Right kidney (tissue), 1 donor: ENCODE results near the gene SIRPD.
"Not testable (repeated sequence)": the region's sequence is repeated elsewhere in the genome, so short reads cannot be mapped to it uniquely, and the experiment has no call there.

ENCODE experiments used
- DNase-seq: peaks from one replicate; pipeline ENCODE4 v3.0.0-alpha.2; 2016

The SIRPD gene

DNA sequence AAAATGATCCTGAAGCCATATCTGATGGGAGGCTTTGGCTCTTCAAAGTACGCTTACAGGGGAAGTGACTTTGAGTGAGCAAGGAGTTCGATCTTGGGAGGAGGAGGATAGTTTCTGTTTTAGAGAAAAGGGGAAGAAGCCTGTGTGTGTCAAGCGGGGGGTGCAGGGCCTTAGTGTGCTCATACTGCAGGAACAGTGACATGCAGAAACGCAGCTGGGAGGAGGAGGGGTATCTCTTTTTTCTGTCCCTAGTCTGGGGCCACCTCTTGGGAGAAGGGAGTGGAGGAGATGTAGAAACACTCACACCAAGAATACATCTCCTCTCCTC is 19.8 kb downstream of the SIRPD start:
- DNase-seq, result no peak

DNA sequence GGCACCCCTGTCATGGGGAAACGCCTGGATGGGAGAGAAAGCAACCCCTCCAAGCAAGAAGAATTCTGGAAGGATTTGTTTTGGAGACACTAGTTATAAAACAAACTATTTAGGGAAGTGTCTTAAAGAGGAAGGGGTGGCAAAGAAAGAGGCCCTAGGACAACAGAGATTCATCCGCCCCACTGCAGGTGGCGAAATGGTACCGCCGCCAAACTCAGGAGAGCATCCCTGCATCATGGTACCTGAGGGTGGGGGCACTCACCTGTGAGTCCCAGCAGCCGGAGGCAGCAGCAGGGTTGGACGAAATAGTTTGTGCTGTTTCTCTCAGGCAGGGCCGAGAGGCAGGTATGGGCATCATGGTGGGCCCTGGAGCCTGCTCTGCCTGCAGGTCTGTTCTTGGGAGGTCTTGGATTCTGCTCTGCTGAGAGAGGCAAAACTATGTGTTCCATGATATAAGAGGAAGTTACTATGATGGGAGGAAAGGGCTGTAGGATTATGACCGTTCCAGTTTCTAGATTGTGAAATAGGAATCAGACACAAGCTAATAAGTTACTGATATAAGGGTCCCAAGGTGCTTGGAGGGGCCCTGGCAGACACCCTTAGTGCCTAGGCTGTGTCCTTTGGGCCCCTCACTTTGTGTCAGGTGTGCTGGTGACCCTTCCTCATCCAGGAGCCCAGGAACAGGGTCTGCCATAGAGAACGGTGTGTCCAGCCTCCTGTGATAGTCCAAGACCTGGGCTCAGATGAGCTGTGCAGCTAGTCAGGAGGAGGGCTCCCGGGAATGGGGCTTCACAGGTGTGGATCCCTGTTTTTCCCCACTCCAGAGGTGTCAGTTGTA is 20.4 kb downstream of the SIRPD start:
- DNase-seq, result no peak

DNA sequence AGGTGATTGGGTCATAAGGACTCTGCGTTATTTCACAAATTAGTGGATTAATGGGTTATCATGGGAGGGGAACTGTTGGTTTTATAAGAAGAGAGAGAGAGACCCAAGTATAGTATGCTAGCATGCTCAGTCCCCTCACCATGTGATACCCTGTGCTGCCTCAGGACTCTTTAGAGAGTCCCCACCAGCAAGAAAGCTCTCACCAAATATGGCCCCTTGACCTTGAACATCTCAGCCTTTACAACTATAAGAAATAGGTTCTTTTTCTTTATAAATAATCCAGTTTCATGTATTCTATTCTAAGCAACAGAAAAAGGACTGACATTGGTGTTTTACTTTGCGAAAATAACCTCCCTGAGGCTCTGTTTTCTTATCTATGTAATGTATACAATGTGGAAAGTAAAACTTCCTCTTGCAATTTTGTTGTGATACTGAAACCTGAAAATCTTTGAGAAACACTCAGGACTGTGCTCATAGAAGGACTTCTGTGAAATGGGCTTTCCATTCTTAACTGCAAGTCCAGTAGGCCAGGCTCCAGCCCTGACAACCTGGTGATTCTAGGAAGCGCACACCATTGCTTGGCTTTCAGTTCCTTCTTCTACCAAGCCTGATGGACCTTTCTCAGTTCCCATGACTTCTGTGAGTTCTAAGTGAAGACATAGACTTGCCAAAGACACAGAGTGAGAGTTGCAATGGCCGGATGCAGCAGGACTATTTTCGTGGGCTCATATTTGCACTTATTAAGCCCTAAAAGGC is 21.9 kb downstream of the SIRPD start:
- DNase-seq, result no peak

DNA sequence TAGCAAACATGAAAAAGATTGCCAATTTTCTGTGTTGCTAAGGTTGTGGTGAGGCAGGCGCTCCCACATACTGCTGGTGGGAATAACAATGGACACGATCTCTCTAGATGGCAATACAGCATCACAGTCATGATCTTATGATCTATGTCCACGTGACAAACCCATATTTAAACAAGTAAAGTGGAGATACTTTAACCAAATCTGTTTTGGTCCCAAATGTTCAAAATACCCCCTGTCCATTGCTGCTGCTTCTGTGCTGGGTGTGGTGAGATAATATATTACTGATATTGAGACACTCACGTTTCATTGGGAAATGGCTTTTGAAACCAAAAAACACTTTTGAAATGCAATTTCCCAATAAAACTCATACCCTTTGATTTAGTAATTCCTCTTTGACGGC is 23.0 kb downstream of the SIRPD start:
- no peak for DNase-seq

DNA sequence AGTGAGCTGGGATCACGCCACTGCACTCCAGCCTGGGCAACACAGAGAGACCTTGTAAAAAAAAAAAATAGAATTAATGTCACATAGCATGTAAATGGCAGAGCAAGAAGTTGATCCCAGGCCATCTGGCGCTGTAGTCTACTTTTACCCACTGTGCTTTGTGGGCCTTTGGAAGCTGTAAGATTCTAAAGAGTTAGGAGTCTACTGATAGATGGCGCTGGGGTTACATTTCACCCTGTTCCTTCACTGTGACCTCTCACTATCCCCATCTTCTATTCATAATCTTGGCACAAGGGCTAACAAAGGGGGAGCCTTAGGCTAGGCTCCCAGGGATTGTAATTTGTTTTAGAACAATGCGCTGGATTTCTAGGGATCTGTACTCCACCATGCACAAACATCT is 24.4 kb downstream of the SIRPD start:
- DNase-seq, result no peak

DNA sequence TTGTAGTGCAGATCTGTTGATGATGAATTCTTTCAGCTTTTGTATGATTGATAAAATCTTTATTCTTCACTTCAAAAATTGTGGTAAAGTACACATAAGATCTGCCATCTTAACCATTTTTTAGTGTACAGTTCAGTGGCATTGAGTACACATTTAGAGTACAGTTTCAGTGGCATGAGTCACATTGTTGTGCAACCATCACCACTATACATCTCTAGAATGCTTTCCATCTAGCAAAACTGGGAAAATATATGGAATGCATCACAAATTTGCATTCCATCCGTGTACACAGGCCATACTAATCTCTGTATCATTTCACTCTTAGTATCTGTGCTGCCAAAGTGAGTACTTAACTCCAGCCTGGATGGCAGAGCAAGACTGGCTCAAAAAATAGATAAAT is 28.7 kb downstream of the SIRPD start:
- no peak for DNase-seq

DNA sequence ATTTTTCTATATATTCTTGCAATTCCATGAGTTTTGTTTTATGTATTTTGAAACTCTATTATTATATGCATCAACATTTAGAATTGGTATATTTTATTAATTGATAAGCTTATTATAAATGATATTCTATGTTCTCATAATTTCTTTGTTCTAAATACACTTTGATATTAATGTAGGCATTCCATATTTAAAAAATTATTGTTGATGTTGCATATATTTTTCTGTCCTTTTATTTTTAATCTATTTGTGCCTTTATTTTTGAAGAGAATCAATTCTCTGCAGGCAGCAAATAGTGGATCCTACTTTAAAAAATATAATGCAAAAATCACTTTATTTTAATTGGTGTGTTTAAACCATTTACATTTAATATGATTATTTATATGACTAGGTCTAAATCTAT is 29.6 kb downstream of the SIRPD start:
- DNase-seq, result no peak

DNA sequence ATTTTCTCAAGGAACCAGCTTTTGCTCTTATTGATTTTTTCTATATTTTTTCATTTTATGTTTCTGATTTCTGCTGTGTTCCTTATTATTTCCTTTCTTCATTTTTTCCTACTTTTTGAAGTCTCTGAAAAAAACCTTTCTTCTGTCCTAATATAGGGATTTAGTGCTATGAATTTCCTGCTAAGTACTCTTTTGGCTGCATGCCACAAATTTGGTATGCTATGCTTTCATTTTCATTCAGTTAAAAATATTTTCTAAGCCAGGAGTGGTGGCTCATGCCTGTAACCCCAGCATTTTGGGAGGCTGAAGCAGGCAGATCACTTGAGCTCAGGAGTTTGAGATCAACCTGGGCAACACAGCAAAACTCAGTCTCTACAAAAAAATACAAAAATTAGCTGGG is 30.6 kb downstream of the SIRPD start:
- DNase-seq, result no peak

DNA sequence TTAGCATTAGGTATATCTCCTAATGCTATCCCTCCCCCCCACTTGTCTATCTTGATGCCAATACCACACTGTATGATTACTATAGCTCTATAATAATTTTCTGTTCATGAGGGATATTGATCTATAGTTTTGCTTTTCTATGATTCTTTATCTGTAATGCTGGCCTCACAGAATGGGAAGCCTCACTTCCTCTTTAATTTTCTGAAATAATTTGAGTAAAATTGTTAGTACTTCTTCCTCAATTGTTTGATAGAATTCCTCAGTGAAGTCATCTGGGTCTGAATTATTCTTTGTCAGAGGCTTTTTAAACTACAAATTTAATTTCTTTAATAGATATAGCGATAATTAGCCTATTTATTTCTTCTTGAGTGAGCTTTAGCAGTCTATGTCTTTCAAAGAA is 31.2 kb downstream of the SIRPD start:
- DNase-seq, result no peak

DNA sequence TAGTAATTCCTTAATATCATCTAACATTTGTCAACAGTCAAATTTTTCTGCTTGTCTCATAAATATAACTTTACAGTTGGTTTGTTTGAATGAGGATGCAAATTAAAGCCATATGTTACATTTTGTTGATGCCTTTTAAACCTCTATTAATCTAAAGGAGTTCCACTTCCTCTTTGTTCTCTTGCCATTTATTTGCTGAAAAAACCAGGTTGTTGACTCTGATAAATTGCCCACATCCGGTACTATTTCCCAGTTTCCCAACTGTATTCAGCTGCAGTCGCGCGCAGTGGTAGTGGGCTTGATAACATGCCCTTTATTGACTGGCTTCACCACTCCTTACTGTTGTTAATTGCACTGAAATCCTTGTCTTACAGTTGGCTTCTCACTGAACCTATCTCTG is 33.5 kb downstream of the SIRPD start:
- no peak for DNase-seq

DNA sequence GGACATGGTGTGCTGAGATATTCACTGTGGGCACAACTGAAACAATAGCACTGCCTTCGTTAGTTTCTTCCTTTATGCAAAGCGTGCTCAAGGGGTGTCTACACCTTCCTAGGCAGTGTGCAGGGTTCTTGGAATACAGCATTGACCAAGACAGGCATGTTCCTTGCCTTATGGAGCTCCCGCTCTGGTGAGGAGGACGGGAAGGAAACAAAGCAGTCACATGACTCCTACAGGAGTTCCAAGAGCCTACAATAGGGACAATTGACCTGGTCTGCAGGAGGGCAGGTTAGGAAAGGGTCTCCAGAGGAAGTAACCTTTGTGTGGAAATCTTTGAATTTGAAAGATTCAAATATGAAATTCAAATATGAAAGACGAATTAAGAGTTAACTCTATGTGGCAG is 40.5 kb downstream of the SIRPD start:
- no peak for DNase-seq

DNA sequence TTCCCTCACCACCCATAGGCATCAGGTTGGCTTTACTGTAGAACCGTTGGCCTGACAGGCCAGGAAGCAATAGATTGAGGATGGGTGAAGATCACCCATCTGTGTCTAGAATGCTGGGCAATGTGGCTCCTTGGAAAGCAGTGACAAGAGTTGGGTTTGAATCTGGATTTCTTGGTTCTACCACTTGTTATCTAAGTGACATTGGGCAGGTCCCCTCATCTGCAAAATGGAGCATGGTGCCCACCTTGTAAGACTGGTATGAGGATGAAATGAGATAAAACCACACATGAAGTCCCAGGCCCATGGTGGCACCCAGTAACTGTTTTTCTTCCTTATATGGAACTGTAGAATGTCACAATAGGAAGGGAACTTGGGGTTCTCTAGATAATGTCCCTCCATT is 43.7 kb downstream of the SIRPD start:
- DNase-seq, result no peak

DNA sequence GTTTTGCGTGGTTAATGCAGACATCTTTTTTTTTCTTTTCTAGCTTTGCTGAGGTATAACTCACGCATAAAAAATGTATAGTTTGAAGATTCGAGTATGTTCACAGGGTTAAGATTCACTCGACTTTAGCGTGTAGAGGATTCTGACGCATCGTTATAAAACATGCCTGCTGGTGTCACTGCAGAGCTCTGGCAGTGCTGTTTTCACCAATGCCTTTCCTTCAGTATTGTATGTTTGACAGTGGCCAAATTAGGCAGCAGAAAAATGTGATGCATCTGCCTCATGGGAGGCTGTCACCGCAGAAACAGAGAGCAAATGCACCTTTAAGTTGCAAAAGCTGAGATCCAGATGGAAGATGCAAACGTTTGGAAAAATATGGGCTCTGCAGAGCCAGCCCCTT is 48.3 kb downstream of the SIRPD start:
- no peak for DNase-seq

DNA sequence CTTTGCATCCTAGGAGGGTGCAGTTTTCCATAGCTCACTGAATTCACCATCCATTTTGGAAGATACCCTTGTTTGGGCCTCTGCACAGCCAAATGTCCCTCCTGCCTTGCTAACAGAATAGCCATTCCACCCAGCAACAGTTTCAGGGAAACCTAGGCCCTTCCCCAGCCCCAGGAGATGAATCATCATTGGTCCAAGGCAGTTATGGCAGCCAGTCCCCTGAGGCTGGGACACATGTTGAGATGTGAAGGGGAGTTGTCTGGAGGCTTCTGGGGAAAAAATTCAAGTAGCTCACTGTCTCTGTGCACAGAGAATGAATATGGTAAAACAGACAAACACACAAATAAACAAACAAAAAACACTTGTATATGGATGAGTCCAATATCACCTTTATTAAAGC is 48.9 kb downstream of the SIRPD start:
- DNase-seq, result no peak

DNA sequence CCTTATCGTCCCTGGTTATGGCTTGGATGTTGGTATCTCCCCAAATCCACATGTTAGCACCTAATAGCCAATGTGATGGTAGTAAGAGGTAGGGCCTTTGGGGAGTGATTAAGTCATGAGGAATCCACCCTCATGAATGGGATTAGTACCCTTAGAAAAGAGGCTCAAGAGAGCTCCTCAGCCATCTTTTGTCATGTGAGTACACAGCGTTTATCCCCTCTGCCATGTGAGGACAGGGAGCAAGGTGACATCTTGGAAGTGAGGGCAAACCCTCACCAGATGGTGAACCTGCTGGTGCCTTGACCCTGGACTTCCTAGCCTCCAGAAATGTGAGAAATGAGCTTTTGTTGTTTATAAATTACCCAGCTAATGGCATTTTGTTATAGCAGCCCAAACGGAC is 50.2 kb downstream of the SIRPD start:
- DNase-seq, result no peak

DNA sequence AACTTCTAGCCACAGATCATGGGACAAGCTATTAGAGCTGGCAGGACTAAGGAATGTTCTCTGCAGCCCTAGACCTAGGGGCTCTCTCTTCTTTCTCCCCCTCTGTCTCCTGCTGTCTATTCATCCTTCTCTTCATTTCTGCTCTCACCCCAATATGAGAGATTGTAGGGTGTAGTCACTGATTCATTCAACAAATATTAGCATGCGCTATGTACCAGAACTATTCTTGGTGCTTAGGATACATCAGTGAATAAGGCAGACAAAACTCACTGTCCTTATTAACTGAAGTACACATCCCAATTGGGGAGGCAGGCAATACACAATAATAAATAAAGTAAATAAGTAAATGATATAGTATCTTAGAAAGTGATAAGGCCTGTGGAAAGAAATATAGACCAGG is 51.6 kb downstream of the SIRPD start:
- DNase-seq, result no peak

DNA sequence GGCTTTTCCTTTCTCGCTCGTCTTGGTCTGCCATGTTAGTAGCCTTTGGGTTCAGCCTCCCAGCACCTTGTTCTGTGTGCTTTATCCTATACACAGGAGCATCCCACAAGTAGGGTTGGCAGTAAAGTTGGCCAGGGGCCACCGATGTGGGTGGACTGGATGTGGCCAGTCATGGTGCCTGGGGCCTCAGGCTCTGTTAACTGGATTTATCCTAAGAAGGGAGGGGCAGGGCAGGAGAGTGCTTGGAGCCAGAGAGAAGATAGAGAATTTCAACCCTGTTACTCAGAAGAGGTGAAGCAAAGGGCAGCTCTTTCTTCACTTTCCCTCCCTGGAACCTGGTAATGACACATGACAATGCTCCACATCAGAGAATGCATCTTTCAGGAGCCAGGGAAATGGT is 52.1 kb downstream of the SIRPD start:
- no peak for DNase-seq

DNA sequence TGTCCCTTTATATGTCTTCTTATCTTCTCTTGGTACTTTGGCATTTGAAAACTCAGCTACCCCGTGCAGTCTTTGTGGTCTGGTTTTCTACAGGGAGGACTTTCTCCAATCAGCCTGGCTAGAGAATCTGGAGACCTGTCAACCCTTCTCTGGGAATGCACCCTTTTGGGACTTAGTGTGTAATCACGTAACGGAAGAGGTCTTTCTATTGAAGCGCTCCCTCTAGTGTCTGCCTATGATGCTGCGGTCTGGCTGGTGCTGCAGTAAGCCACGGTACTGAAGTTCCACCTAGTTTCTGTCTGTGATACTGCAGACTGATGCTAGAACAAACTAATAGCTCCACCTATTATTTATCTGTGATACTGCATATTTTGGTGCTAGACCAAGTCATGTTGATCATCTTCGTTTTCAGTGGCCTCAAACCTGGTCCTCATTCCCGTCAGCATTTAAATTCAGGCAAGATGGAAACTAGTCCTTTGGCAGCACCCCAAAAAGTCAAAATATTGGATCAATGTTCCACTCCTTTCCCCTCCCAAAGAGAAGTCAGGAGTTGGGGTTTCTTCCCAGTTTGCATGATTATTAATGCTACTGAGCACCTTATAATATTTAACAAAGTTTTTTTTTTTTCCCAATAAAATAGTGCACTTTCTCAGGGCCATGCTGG is 53.8 kb downstream of the SIRPD start:
- DNase-seq, result no peak

DNA sequence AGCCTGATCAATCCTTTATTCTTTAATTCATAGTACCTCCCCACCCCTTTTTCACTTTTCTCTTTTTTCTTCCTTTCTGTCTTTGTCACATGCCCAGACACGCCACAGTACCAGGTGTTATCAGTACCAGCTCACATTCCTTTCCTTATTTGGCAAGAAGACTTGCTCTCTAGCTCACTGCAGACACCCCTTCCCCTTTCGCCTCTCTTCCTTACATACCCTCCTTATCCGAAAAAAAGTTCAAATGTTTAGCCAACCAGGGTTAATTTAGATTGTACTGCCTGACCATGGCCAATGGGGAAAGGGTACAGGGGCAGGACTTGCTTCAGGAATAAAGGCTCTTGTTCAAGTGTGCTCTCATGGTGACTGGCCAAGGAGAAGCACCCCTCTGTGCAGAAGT is 57.0 kb downstream of the SIRPD start:
- no peak for DNase-seq

DNA sequence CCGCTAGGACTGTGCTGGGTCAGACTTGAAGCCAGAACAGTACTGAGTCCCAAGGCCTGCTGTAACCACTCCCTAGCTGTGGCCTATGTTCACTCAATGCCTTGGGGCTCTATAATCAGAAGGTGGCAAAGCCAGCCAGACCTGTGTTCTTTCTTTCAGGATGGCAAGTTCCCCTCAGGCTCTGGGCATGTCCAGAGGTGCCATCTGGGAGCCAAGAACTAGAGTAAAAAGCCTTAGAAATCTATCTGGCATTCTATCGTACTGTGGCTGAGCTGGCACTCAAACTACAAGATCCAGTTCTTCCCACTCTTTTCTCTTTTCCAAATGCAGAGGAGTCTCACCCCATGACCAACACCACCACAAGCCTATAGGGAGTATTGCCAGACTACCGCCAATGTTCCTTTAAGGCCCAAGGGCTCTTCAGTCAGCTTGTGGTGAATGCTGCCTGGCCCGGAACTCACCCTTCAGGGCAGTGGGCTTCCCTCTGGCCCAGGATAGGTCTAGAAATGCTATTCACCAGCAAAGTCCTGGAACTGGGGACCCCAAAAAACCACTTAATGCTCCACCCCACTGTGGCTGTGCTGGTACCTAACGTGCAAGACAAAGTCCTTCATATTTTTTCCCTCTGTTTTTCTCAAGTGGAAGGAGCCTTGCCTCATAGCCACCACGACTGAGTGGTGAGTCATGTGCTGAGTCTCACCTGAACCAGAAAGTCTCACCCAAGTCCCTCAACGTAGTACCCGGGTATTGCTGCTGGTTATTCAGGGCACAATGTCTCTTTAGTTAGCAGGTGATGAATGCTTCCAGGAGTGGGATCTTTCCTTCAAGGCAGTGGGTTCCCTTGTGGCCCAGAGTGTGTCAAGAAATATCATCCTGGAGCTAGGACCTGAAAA is 57.7 kb downstream of the SIRPD start:
- no peak for DNase-seq

DNA sequence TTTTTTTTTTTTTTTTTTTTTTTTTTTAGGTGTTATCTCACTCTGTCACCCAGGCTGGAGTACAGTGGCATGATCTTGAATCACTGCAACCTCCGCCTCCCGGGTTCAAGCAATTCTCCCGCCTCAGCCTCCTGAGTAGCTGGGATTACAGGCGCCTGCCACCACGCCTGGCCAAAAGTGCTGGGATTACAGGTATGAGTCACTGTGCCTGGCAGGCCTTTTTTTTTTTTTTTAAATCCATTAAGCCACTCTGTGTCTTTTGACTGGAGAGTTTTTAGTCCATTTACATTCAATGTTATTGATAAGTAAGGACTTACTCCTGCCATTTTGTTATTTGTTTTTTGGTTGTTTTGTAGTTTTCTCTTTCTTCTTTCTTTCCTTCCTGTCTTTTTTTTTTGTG is 60.1 kb downstream of the SIRPD start:
- not testable (repeated sequence) for DNase-seq

DNA sequence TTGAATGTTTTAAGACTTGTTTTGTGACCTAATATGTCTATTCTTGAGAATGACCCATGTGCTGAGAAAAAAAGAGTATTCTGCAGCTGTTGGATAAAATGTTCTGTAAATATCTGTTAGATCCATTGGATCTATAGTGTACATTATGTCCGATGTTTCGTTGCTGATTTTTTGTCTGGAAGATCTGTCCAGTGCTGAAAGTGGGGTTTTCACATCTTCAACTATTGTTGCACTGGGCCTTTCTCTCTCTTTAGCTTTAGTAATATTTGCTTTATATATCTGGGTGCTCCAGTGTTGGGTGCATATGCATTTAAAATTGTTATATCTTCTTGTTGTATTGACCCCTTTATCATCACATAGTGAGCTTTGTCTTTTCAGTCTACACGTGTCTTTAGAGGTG is 60.6 kb downstream of the SIRPD start:
- no peak for DNase-seq

DNA sequence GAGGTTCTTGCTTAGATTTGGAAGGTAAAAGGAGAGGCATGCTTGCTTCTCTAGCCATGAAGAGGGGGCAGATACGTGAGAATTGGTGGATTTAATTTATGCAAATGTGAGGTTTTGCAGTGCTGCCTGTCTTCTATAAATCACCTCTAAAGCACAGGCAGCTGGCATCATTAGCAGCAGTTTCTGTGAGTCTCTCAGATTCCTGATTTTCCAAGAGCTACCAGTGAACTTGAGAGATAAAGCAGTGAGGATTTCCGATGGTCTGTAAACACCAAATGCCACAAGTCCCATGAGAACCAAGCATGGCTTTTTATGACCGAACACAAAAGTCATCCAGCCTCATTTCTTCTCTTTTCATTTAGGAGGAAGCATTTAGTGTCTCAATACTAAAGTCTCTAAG is 63.1 kb downstream of the SIRPD start:
- DNase-seq, result no peak
